Neural cell (in vitro differentiated cells): ENCODE results near the gene NCOA4.

Experiments used
- MXI1 ChIP-seq: fragments of 450-650 bp; conservative IDR thresholded peaks from 2 replicates; pipeline ENCODE4 v1.6.1; 2014; ENCODE audit warnings: antibody characterized with exemption, mild to moderate bottlenecking; ENCODE audit not compliant: poor library complexity, severe bottlenecking
- POLR2AphosphoS5 ChIP-seq: IDR thresholded peaks from 2 replicates; pipeline ENCODE4 v1.6.1; 2012
- REST ChIP-seq: IDR thresholded peaks from 2 replicates; pipeline ENCODE4 v1.6.1; 2012; ENCODE audit warnings: borderline replicate concordance
- SMC3 ChIP-seq: fragments of 450-650 bp; conservative IDR thresholded peaks from 2 replicates; pipeline ENCODE4 v1.6.1; 2014; ENCODE audit warnings: antibody characterized with exemption, mild to moderate bottlenecking, moderate library complexity; ENCODE audit not compliant: poor library complexity
- TAF1 ChIP-seq: IDR thresholded peaks from 2 replicates; pipeline ENCODE4 v1.6.1; 2012; ENCODE audit warnings: low read depth
- TF ChIP-seq, protein P1 (sequence below): fragments of 450-650 bp; IDR thresholded peaks from 2 replicates; pipeline ENCODE4 v1.5.1; 2014; ENCODE audit warnings: antibody characterized with exemption, mild to moderate bottlenecking, moderate library complexity; ENCODE audit not compliant: poor library complexity, severe bottlenecking

DNA sequence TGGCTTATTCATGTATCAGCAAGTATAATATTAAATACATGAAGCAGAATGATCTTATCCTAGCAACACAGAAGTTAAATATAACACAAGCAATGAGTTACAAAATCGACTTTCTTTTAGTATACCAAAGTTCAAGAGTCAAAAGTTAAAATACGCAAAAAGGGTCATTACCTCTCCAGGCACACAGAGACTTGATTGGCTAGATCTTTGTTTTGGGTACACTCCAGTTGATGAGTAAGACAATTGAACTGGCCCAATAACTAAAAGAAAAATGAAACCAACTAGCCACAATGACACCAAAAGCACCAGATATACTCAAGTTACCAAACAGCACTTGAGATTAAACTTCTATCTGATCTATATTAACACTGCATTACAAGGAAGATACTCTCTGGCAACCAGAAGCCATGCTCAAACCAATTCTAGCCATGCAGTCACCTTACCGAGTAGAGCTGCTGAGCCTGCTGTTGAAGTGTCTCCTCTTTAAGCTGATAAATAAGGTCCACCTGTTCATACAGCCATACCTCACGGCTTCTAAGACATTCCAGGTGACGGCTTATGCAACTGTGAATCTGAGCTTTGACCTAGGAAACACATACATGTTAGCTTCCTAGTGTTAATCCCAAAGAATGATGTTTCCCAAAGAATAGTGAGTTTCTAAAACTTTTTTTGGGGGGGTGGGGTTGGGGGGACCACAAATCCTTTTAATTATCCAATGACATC lies 15.6 kb downstream of the NCOA4 start:
- TF ChIP-seq, protein P1, sequence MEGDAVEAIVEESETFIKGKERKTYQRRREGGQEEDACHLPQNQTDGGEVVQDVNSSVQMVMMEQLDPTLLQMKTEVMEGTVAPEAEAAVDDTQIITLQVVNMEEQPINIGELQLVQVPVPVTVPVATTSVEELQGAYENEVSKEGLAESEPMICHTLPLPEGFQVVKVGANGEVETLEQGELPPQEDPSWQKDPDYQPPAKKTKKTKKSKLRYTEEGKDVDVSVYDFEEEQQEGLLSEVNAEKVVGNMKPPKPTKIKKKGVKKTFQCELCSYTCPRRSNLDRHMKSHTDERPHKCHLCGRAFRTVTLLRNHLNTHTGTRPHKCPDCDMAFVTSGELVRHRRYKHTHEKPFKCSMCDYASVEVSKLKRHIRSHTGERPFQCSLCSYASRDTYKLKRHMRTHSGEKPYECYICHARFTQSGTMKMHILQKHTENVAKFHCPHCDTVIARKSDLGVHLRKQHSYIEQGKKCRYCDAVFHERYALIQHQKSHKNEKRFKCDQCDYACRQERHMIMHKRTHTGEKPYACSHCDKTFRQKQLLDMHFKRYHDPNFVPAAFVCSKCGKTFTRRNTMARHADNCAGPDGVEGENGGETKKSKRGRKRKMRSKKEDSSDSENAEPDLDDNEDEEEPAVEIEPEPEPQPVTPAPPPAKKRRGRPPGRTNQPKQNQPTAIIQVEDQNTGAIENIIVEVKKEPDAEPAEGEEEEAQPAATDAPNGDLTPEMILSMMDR, result no peak
- no peak for TF ChIP-seq TAF1
- no peak for TF ChIP-seq MXI1
- no peak for TF ChIP-seq POLR2AphosphoS5
- TF ChIP-seq SMC3, result no peak
- TF ChIP-seq REST, result no peak
